BE2C (cell line): ENCODE results near the gene CFB.

Source experiments
- DNase-seq: peaks from one replicate; pipeline ENCODE4 v3.0.0-alpha.2; 2020
- H3K27me3 ChIP-seq: fragments of 250-450 bp; sonication (Bioruptor Pico); 2 replicates; pipeline ENCODE4 v1.5.1; 2020; ENCODE audit warnings: mild to moderate bottlenecking
- H3K36me3 ChIP-seq: fragments of 250-450 bp; sonication (Bioruptor Pico); 2 replicates; pipeline ENCODE4 v1.5.1; 2020; ENCODE audit warnings: mild to moderate bottlenecking
- H3K4me1 ChIP-seq: fragments of 250-450 bp; sonication (Bioruptor Pico); 2 replicates; pipeline ENCODE4 v1.5.1; 2020
- H3K4me3 ChIP-seq: 2 replicates; pipeline ENCODE4 v1.5.1; 2011; ENCODE audit warnings: low read depth, low read length
- H3K9me3 ChIP-seq: fragments of 250-450 bp; sonication (Bioruptor Pico); 2 replicates; pipeline ENCODE4 v1.5.1; 2020
- TF ChIP-seq, protein P1 (sequence below): IDR thresholded peaks from 2 replicates; pipeline ENCODE4 v1.5.1; 2012; ENCODE audit warnings: mild to moderate bottlenecking, low read depth, low read length

CFB gene

DNA sequence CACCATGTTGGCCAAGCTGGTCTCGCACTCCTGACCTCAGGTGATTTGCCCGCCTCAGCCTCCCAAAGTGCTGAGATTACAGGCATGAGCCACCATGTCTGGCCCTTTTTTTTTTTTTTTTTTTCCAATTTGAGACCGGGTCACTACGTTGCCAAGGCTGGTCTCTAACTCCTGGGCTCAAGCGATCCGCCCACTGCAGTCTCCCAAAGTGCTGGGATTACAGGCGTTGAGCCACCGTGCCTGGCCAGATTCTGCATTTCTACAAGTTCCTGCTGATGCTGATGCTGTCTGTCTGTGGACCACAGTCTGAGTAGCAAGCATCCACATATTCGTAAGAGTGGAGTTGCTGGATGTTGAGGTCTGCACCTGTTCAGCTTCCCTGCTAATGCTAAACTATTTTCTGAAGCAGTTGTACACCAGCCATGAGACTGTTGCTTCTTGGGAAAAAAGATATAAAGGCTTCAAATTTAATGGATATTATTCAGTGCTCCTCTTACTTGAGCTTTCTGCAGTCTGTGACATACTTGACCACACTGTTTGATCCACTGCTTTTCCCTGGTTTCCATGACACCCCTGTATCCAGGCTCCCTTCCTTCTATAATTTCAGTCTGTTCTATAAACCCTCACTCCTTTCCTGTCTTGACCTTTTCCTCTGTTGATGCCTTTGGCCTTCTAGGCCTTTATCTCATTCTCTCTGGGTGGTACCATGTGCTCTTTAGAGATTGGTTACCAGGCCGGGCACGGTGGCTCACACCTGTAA is 33.9 kb upstream of the CFB start:
- no peaks in the 10 kb centered on the region for H3K36me3 ChIP-seq
- H3K4me3 ChIP-seq, result no peak overlapping the region
- H3K27me3 ChIP-seq, result no peaks in the 10 kb centered on the region
- DNase-seq, result no peak
- H3K4me1 ChIP-seq, result no peaks in the 10 kb centered on the region
- no peaks in the 10 kb centered on the region for H3K9me3 ChIP-seq
- TF ChIP-seq, protein P1, sequence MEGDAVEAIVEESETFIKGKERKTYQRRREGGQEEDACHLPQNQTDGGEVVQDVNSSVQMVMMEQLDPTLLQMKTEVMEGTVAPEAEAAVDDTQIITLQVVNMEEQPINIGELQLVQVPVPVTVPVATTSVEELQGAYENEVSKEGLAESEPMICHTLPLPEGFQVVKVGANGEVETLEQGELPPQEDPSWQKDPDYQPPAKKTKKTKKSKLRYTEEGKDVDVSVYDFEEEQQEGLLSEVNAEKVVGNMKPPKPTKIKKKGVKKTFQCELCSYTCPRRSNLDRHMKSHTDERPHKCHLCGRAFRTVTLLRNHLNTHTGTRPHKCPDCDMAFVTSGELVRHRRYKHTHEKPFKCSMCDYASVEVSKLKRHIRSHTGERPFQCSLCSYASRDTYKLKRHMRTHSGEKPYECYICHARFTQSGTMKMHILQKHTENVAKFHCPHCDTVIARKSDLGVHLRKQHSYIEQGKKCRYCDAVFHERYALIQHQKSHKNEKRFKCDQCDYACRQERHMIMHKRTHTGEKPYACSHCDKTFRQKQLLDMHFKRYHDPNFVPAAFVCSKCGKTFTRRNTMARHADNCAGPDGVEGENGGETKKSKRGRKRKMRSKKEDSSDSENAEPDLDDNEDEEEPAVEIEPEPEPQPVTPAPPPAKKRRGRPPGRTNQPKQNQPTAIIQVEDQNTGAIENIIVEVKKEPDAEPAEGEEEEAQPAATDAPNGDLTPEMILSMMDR, result no peak

DNA sequence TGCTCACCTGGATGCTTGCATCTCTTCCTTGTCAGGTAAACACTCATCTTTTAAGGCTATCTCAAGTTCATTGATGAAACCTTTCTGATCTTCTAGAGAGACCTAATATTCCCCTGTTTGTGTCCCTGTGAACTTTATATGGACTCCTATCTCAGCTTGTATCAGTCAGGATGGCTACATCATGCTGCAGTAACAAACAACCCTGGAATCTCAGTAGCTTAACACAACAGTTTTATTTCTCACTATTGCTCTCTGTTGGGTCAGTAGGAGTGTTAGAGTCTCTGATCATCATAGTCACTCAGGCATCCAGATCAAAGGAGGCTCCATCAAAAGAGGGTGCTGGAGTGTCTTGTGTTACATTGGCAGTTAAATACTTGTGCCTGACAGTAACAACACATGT is 30.5 kb upstream of the CFB start:
- no peak for DNase-seq
- H3K36me3 ChIP-seq, result no peaks in the 10 kb centered on the region
- no peaks in the 10 kb centered on the region for H3K4me1 ChIP-seq
- H3K4me3 ChIP-seq, result no peak overlapping the region
- H3K27me3 ChIP-seq, result no peaks in the 10 kb centered on the region
- no peaks in the 10 kb centered on the region for H3K9me3 ChIP-seq
- TF ChIP-seq, protein P1, result no peak

- Histone ChIP-seq H3K4me3 (no peak overlapping the region), H3K4me1 (no peaks in the 10 kb centered on the region), H3K27me3 (no peaks in the 10 kb centered on the region), H3K36me3 (no peaks in the 10 kb centered on the region), H3K9me3 (no peaks in the 10 kb centered on the region)
- no peak for DNase-seq
- TF ChIP-seq, protein P1, result no peak
These were observed 30.1 kb upstream of the CFB start for GRCh38 chr6:31915756-31916155.

- Histone ChIP-seq H3K27me3 (no peaks in the 10 kb centered on the region), H3K4me1 (no peaks in the 10 kb centered on the region), H3K36me3 (no peaks in the 10 kb centered on the region), H3K9me3 (no peaks in the 10 kb centered on the region), H3K4me3 (no peak overlapping the region)
- TF ChIP-seq, protein P1, result no peak
- no peak for DNase-seq
These were observed 27.7 kb upstream of the CFB start for GRCh38 chr6:31918069-31918720.

DNA sequence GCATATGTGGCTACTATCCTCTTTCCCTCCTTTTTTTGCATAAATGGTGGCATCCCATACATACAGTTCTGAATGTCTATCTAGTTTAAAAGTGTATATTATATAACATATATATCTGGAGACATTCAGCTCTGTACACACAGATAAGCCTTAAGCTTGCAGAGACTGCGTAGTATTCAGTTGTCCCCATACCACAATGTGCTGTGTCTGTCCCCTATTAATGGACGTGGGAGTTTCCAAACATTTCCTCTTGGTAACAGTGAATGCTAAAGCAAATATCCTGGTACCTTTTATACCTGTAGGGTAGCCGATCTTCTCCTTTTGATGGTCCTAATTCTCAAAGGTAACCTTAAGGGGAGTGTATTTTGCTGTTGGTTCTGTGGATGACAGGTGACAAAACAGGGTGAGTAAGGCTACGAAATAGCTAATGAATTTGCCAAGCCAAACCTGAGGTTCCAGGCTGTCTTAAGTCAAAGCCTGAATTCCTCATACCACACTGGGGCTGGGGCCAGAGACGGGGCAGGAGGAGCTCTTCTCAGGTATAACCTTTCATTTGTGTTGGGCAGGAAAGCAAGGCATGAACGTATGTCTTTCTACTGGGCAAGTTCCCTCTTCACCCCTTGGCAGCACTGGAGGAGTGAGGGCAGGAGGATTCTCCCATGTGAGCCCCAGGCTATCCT is 26.1 kb upstream of the CFB start:
- TF ChIP-seq, protein P1, result no peak
- H3K36me3 ChIP-seq, result no peaks in the 10 kb centered on the region

DNA sequence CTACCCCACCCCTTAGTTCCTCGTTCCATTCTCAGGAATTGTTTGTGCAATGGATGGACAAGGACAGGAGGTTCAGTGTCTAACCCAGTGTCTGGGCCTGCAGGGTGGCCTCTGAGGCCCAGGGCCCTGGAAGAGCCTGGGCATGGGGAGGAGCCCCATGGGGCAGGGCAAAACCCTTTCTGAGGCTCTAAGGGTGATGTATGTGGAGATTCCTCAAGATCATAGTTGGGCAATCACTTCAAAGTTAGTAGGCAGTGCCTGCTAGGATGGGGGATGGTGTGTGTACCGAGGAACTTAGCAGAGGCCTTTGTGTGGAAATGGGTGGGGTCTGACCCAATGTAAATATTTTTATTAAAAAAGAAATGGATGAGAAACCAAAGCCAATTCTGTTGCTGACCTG is 25.1 kb upstream of the CFB start:
- H3K4me3 ChIP-seq, result no peak overlapping the region
- no peak for DNase-seq

More for the DNA sequence above, 26.1 kb upstream of the CFB start:
- H3K4me1 ChIP-seq, result no peaks in the 10 kb centered on the region
- no peak for DNase-seq
- H3K27me3 ChIP-seq, result no peaks in the 10 kb centered on the region
- no peak overlapping the region for H3K4me3 ChIP-seq
- no peaks in the 10 kb centered on the region for H3K9me3 ChIP-seq

More for the DNA sequence above, 25.1 kb upstream of the CFB start:
- Histone ChIP-seq H3K36me3 (no peaks in the 10 kb centered on the region), H3K4me1 (no peaks in the 10 kb centered on the region), H3K27me3 (no peaks in the 10 kb centered on the region), H3K9me3 (no peaks in the 10 kb centered on the region)
- TF ChIP-seq, protein P1, result no peak
